ENCODE measurements around the gene GAPDH. TPM values are rescaled to one million over a fixed set of nuclear protein-coding genes. Genes with fewer than 3 reads are reported as not detected.
"Not testable (repeated sequence)": the region's sequence is repeated elsewhere in the genome, so short reads cannot be mapped to it uniquely, and the experiment has no call there.

GAPDH gene
- total and polyA plus RNA-seq, 4 donors = 1,856 to 3,012 (median 2,034) TPM

DNA sequence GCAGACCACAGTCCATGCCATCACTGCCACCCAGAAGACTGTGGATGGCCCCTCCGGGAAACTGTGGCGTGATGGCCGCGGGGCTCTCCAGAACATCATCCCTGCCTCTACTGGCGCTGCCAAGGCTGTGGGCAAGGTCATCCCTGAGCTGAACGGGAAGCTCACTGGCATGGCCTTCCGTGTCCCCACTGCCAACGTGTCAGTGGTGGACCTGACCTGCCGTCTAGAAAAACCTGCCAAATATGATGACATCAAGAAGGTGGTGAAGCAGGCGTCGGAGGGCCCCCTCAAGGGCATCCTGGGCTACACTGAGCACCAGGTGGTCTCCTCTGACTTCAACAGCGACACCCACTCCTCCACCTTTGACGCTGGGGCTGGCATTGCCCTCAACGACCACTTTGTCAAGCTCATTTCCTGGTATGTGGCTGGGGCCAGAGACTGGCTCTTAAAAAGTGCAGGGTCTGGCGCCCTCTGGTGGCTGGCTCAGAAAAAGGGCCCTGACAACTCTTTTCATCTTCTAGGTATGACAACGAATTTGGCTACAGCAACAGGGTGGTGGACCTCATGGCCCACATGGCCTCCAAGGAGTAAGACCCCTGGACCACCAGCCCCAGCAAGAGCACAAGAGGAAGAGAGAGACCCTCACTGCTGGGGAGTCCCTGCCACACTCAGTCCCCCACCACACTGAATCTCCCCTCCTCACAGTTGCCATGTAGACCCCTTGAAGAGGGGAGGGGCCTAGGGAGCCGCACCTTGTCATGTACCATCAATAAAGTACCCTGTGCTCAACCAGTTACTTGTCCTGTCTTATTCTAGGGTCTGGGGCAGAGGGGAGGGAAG is 3.5 kb downstream of the GAPDH start:
- not testable (repeated sequence) for H3K36me3 ChIP-seq (ENCODE audit: control insufficient read depth in 1 of 2, insufficient read depth in 2 of 2, low read length in 1 of 2); H3K9me3 ChIP-seq (ENCODE audit: control insufficient read depth, low read length); ATAC-seq (ENCODE audit: low FRiP score); H3K4me1 ChIP-seq (ENCODE audit: control insufficient read depth in 1 of 2, insufficient read depth in 2 of 2, low read length in 2 of 2); H3K4me3 ChIP-seq (ENCODE audit: low read length in 2 of 2); H3K27me3 ChIP-seq (ENCODE audit: control insufficient read depth in 1 of 2, insufficient read depth in 2 of 2, low read length in 1 of 2)
- H3K27ac ChIP-seq (ENCODE audit: low read depth in 1 of 2, low read length in 2 of 2) = peak overlapping the region in 1 of 2 donors; percentile 19
- WGBS, 2 donors = 17 to 19% methylated on average over 17 of the region's 17 CpGs
- peak; percentile 88 to 94 for DNase-seq
- intact Hi-C loops (cut with DNase I) = loop anchor here (2.0 to 5.0 kb wide), 5 partner anchors 13 to 210 kb away; no protein-coding TSS in a partner anchor

GRCh38 chr12:6538420-6539313 is 4.3 kb downstream of the GAPDH start:
- intact Hi-C loops (cut with DNase I) = loop anchor here (5.0 kb wide), 4 partner anchors 111 to 211 kb away; no protein-coding TSS in a partner anchor
- Histone ChIP-seq H3K36me3 (ENCODE audit: control insufficient read depth in 1 of 2, insufficient read depth in 2 of 2, low read length in 1 of 2) (peaks cover 0 to 4% of the 10 kb centered on the region in 2 donors), H3K4me1 (ENCODE audit: control insufficient read depth in 1 of 2, insufficient read depth in 2 of 2, low read length in 2 of 2) (no peaks in the 10 kb centered on the region), H3K4me3 (ENCODE audit: low read length in 2 of 2) (no peak overlapping the region), H3K9me3 (ENCODE audit: control insufficient read depth, low read length) (no peaks in the 10 kb centered on the region), H3K27ac (ENCODE audit: low read depth in 1 of 2, low read length in 2 of 2) (no peak overlapping the region), H3K27me3 (ENCODE audit: control insufficient read depth in 1 of 2, insufficient read depth in 2 of 2, low read length in 1 of 2) (peaks cover 0 to 1% of the 10 kb centered on the region in 2 donors)
- WGBS, 2 donors = 59% methylated on average over 24 of the region's 24 CpGs
- DNase-seq (no peak), ATAC-seq (ENCODE audit: low FRiP score) (no peak)

DNA sequence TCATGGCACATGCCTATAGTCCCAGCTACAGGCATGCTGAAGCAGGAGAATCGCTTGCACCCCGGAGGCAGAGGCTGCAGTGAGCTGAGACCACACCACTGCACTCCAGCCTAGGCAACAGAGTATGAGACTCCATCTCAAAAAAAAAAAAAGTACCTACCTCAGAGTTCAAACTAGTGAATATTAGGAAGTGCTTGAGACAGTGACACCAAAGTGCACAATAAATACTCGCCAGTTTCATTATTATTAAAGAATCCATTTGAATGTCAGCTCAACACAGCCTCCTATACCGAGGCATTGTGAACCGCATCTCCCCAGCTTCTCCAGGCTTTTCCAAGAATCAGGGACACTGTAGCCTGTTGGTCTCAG is 5.0 kb downstream of the GAPDH start:
- DNase-seq = no peak
- H3K4me1 ChIP-seq (ENCODE audit: control insufficient read depth in 1 of 2, insufficient read depth in 2 of 2, low read length in 2 of 2) = no peaks in the 10 kb centered on the region
- H3K9me3 ChIP-seq (ENCODE audit: control insufficient read depth, low read length) = no peaks in the 10 kb centered on the region
- intact Hi-C loops (cut with DNase I) = loop anchor here (5.0 kb wide), 4 partner anchors 112 to 212 kb away; no protein-coding TSS in a partner anchor
- H3K4me3 ChIP-seq (ENCODE audit: low read length in 2 of 2) = no peak overlapping the region
- H3K27me3 ChIP-seq (ENCODE audit: control insufficient read depth in 1 of 2, insufficient read depth in 2 of 2, low read length in 1 of 2) = peaks cover 0 to 1% of the 10 kb centered on the region in 2 donors
- H3K36me3 ChIP-seq (ENCODE audit: control insufficient read depth in 1 of 2, insufficient read depth in 2 of 2, low read length in 1 of 2) = peaks cover 0 to 4% of the 10 kb centered on the region in 2 donors
- 77 to 79% methylated on average over 5 of the region's 5 CpGs for WGBS, 2 donors
- no peak overlapping the region for H3K27ac ChIP-seq (ENCODE audit: low read depth in 1 of 2, low read length in 2 of 2)
- no peak for ATAC-seq (ENCODE audit: low FRiP score)

DNA sequence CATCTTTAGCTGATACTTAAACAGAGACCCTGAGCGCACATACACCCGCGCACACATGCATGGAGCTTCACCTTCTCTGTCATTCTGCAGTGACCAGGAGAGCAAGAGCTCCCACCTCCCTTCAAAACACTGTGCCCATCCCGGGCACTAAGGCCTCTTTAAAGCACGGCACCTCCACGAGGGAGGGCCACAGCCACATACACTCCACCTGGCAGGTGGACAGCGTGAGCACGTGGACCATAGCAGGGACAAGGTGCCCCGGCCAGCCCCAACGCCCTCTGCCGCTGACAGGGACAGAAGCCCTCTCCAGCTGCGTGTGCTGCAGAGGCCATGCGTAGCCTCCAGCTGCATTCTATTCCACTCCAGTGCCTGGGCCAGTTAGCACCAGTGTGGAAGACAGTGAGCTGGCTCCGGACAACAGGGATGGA is 5.4 kb downstream of the GAPDH start:
- Histone ChIP-seq H3K4me1 (ENCODE audit: control insufficient read depth in 1 of 2, insufficient read depth in 2 of 2, low read length in 2 of 2) (no peaks in the 10 kb centered on the region), H3K27ac (ENCODE audit: low read depth in 1 of 2, low read length in 2 of 2) (peak overlapping the region in 1 of 2 donors; percentile 38)
- no peak for ATAC-seq (ENCODE audit: low FRiP score)

GRCh38 chr12:6540181-6540877 is 6.0 kb downstream of the GAPDH start:
- no peaks in the 10 kb centered on the region for H3K9me3 ChIP-seq (ENCODE audit: control insufficient read depth, low read length)
- DNase-seq (peak; percentile 95 to 97), ATAC-seq (ENCODE audit: low FRiP score) (peak; percentile 85)
- H3K36me3 ChIP-seq (ENCODE audit: control insufficient read depth in 1 of 2, insufficient read depth in 2 of 2, low read length in 1 of 2) = peaks cover 0 to 4% of the 10 kb centered on the region in 2 donors
- intact Hi-C loops (cut with DNase I) = no loop called here
- peak overlapping the region in 1 of 2 donors; percentile 38 for H3K27ac ChIP-seq (ENCODE audit: low read depth in 1 of 2, low read length in 2 of 2)
- no peaks in the 10 kb centered on the region for H3K27me3 ChIP-seq (ENCODE audit: control insufficient read depth in 1 of 2, insufficient read depth in 2 of 2, low read length in 1 of 2)
- 23 to 28% methylated on average over 35 of the region's 35 CpGs for WGBS, 2 donors
- H3K4me3 ChIP-seq (ENCODE audit: low read length in 2 of 2) = no peak overlapping the region
- H3K4me1 ChIP-seq (ENCODE audit: control insufficient read depth in 1 of 2, insufficient read depth in 2 of 2, low read length in 2 of 2) = no peaks in the 10 kb centered on the region

More for the DNA sequence above, 5.4 kb downstream of the GAPDH start:
- DNase-seq = no peak
- intact Hi-C loops (cut with DNase I) = loop anchor here (5.0 kb wide), 4 partner anchors 112 to 212 kb away; no protein-coding TSS in a partner anchor
- H3K4me3 ChIP-seq (ENCODE audit: low read length in 2 of 2) = no peak overlapping the region
- H3K36me3 ChIP-seq (ENCODE audit: control insufficient read depth in 1 of 2, insufficient read depth in 2 of 2, low read length in 1 of 2) = peaks cover 0 to 4% of the 10 kb centered on the region in 2 donors
- H3K27me3 ChIP-seq (ENCODE audit: control insufficient read depth in 1 of 2, insufficient read depth in 2 of 2, low read length in 1 of 2) = no peaks in the 10 kb centered on the region
- 74 to 75% methylated on average over 14 of the region's 14 CpGs for WGBS, 2 donors
- H3K9me3 ChIP-seq (ENCODE audit: control insufficient read depth, low read length) = no peaks in the 10 kb centered on the region

GRCh38 chr12:6541371-6542165 is 7.3 kb downstream of the GAPDH start:
- Histone ChIP-seq H3K4me3 (ENCODE audit: low read length in 2 of 2) (no peak overlapping the region), H3K9me3 (ENCODE audit: control insufficient read depth, low read length) (no peaks in the 10 kb centered on the region), H3K27me3 (ENCODE audit: control insufficient read depth in 1 of 2, insufficient read depth in 2 of 2, low read length in 1 of 2) (no peaks in the 10 kb centered on the region), H3K36me3 (ENCODE audit: control insufficient read depth in 1 of 2, insufficient read depth in 2 of 2, low read length in 1 of 2) (peaks cover 0 to 7% of the 10 kb centered on the region in 2 donors), H3K27ac (ENCODE audit: low read depth in 1 of 2, low read length in 2 of 2) (peak overlapping the region; percentile 16 to 54), H3K4me1 (ENCODE audit: control insufficient read depth in 1 of 2, insufficient read depth in 2 of 2, low read length in 2 of 2) (no peaks in the 10 kb centered on the region)
- ATAC-seq (ENCODE audit: low FRiP score) (no peak), DNase-seq (peak in 1 of 2 donors; percentile 79)
- WGBS, 2 donors = 83 to 84% methylated on average over 26 of the region's 26 CpGs
- intact Hi-C loops (cut with DNase I) = no loop called here

- Histone ChIP-seq H3K36me3 (ENCODE audit: control insufficient read depth in 1 of 2, insufficient read depth in 2 of 2, low read length in 1 of 2) (peaks cover 0 to 4% of the 10 kb centered on the region in 2 donors), H3K27me3 (ENCODE audit: control insufficient read depth in 1 of 2, insufficient read depth in 2 of 2, low read length in 1 of 2) (no peaks in the 10 kb centered on the region), H3K4me3 (ENCODE audit: low read length in 2 of 2) (no peak overlapping the region), H3K4me1 (ENCODE audit: control insufficient read depth in 1 of 2, insufficient read depth in 2 of 2, low read length in 2 of 2) (no peaks in the 10 kb centered on the region), H3K9me3 (ENCODE audit: control insufficient read depth, low read length) (no peaks in the 10 kb centered on the region), H3K27ac (ENCODE audit: low read depth in 1 of 2, low read length in 2 of 2) (no peak overlapping the region)
- peak in 1 of 2 donors; percentile 41 for DNase-seq
- intact Hi-C loops (cut with DNase I) = no loop called here
- WGBS, 2 donors = 85 to 87% methylated on average over 13 of the region's 13 CpGs
- no peak for ATAC-seq (ENCODE audit: low FRiP score)
Measured at GRCh38 chr12:6542209-6543009, 8.1 kb downstream of the GAPDH start.

Measured in aorta (tissue), 5 donors.